ENCODE data around the gene SAP30BP. TPM values are rescaled to one million over a fixed set of nuclear protein-coding genes. Genes with fewer than 3 reads are reported as not detected.

The SAP30BP gene
- total RNA-seq, 2 donors from 2014 or later, result 96.5 to 113 TPM

DNA sequence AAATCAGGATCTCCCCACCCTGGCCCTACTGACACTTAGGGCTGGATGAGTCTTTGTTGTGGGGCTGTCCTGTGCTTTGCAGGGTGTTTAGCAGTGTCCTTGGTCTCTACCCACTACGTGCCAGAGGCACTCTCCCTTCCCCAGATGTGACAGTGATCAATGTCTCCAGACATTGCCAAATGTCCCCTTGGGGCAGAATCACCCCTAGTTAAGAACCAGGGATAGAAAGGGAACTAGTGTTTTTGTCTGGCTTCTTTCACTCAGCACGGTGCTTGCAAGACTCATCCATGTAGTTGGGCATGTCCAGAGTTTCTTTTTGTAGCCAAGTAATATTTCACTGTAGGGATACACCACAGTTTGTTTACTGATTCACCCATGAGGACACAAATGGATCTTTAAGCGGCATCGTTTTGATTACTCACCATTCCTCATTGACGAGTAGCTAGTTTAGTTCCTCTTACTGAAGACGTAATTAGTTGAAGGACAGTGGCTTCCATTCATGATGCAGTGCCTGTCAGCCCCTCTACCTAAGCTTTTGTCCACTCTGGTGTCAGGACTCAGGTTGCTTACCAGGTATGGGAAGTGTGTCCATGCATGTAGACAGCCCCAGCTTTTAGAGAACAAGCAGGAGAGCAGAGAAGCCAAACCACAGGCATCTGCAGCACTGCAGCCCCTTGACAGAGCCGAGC, 28.1 kb downstream of the SAP30BP start:
- Histone ChIP-seq H3K4me1 (ENCODE audit: control insufficient read depth, insufficient read depth, low read length) (peaks cover 8% of the 10 kb centered on the region), H3K36me3 (ENCODE audit: control insufficient read depth, insufficient read depth, low read length) (peaks cover 77% of the 10 kb centered on the region), H3K27me3 (ENCODE audit: control insufficient read depth, insufficient read depth, low read length, poor library complexity, severe bottlenecking) (no peaks in the 10 kb centered on the region), H3K27ac (ENCODE audit: low read depth, low read length) (no peak overlapping the region), H3K4me3 (ENCODE audit: low read length) (no peak overlapping the region), H3K9ac (ENCODE audit: extremely low read depth, low read length, poor library complexity, severe bottlenecking) (no peak overlapping the region), H3K9me3 (ENCODE audit: control insufficient read depth, low read length) (no peaks in the 10 kb centered on the region)
- TF ChIP-seq, protein P1, sequence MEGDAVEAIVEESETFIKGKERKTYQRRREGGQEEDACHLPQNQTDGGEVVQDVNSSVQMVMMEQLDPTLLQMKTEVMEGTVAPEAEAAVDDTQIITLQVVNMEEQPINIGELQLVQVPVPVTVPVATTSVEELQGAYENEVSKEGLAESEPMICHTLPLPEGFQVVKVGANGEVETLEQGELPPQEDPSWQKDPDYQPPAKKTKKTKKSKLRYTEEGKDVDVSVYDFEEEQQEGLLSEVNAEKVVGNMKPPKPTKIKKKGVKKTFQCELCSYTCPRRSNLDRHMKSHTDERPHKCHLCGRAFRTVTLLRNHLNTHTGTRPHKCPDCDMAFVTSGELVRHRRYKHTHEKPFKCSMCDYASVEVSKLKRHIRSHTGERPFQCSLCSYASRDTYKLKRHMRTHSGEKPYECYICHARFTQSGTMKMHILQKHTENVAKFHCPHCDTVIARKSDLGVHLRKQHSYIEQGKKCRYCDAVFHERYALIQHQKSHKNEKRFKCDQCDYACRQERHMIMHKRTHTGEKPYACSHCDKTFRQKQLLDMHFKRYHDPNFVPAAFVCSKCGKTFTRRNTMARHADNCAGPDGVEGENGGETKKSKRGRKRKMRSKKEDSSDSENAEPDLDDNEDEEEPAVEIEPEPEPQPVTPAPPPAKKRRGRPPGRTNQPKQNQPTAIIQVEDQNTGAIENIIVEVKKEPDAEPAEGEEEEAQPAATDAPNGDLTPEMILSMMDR (conservative IDR thresholded peaks at IDR 0.05), result no peak
- Mint-ChIP-seq H3K27ac (no peak overlapping the region), H3K4me3 (no peak overlapping the region), H3K9me3 (no peaks in the 10 kb centered on the region), H3K4me1 (peaks cover 30% of the 10 kb centered on the region), H3K27me3 (ENCODE audit: insufficient read depth) (no peaks in the 10 kb centered on the region), H3K36me3 (ENCODE audit: low read depth) (peaks cover 58% of the 10 kb centered on the region)
- no peak for DNase-seq
- WGBS, 2 experiments (ENCODE audit: insufficient coverage in 1 of 2, insufficient read length in 1 of 2), result 94 to 98% methylated on average over 6 to 7 of the region's 7 CpGs

DNA sequence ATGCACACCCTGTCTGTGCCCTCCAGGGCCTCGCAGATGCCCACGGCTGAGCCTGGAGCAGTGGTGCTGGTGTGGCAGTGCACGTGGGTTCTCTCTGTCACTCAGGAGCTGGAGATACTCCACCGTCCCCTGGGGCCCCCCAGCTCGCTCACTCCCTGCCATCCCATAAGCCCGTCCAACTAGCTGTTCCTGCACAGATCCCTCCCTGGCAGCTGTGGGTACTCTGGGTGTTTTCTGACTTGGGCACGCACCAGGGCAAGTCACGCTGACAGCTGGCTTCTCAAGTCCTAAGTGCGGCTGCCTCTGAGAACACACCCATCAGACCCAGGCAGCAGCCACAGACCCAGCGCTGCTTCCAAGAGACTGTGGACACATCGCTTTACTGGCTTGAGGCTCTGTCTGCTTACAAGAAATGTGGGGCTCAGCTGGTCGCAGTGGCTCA, 28.7 kb downstream of the SAP30BP start:
- H3K27ac Mint-ChIP-seq, result no peak overlapping the region
- Histone ChIP-seq H3K9me3 (ENCODE audit: control insufficient read depth, low read length) (no peaks in the 10 kb centered on the region), H3K4me1 (ENCODE audit: control insufficient read depth, insufficient read depth, low read length) (peaks cover 8% of the 10 kb centered on the region), H3K4me3 (ENCODE audit: low read length) (no peak overlapping the region), H3K27me3 (ENCODE audit: control insufficient read depth, insufficient read depth, low read length, poor library complexity, severe bottlenecking) (no peaks in the 10 kb centered on the region), H3K27ac (ENCODE audit: low read depth, low read length) (no peak overlapping the region), H3K9ac (ENCODE audit: extremely low read depth, low read length, poor library complexity, severe bottlenecking) (no peak overlapping the region), H3K36me3 (ENCODE audit: control insufficient read depth, insufficient read depth, low read length) (peaks cover 78% of the 10 kb centered on the region)
- TF ChIP-seq, protein P1 (conservative IDR thresholded peaks at IDR 0.05), result no peak
- DNase-seq, result no peak
- no peak overlapping the region for H3K4me3 Mint-ChIP-seq
- H3K9me3 Mint-ChIP-seq, result no peaks in the 10 kb centered on the region
- no peaks in the 10 kb centered on the region for H3K27me3 Mint-ChIP-seq (ENCODE audit: insufficient read depth)
- H3K36me3 Mint-ChIP-seq (ENCODE audit: low read depth), result peaks cover 58% of the 10 kb centered on the region
- WGBS, 2 experiments (ENCODE audit: insufficient coverage in 1 of 2, insufficient read length in 1 of 2), result 96 to 98% methylated on average over 11 to 12 of the region's 12 CpGs
- peaks cover 30% of the 10 kb centered on the region for H3K4me1 Mint-ChIP-seq

DNA sequence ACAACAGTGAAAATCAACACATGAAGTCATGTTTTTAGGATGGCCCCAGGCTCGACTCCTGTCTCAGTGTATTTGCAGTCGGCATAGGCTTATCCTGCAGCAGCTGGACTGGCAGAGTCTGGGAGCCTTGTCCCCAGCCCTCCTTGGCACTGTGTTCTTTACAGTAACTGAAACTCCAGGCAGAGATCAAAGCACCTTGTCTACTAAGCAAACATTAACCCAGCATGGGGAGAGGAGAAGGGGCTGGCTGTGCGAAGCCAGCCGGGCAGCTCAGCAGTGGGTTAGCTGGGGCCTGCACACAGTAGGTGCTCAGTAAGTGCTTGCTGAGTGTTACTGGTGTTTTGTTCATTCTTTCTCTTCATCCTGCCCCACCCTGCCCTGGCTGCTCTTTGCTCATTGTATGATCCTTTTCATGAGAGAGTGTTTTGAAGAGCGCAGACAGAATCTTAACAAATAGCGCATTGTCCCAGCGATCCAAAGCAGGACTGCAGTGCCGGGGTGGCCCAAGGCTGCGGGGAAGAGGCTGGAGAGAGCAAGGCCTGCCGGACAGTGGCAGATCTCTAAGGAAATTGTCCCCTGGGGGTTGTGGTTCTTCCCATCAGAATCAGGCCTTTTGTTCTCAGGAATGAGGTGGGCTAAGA, 30.6 kb downstream of the SAP30BP start:
- Histone ChIP-seq H3K4me3 (ENCODE audit: low read length) (no peak overlapping the region), H3K9ac (ENCODE audit: extremely low read depth, low read length, poor library complexity, severe bottlenecking) (no peak overlapping the region), H3K27ac (ENCODE audit: low read depth, low read length) (peak overlapping the region; percentile 56), H3K36me3 (ENCODE audit: control insufficient read depth, insufficient read depth, low read length) (peaks cover 90% of the 10 kb centered on the region), H3K4me1 (ENCODE audit: control insufficient read depth, insufficient read depth, low read length) (peaks cover 8% of the 10 kb centered on the region), H3K27me3 (ENCODE audit: control insufficient read depth, insufficient read depth, low read length, poor library complexity, severe bottlenecking) (no peaks in the 10 kb centered on the region), H3K9me3 (ENCODE audit: control insufficient read depth, low read length) (no peaks in the 10 kb centered on the region)
- H3K4me3 Mint-ChIP-seq, result no peak overlapping the region
- no peaks in the 10 kb centered on the region for H3K27me3 Mint-ChIP-seq (ENCODE audit: insufficient read depth)
- H3K36me3 Mint-ChIP-seq (ENCODE audit: low read depth), result peaks cover 72% of the 10 kb centered on the region
- H3K27ac Mint-ChIP-seq, result peak overlapping the region; percentile 10
- TF ChIP-seq, protein P1 (conservative IDR thresholded peaks at IDR 0.05), result no peak
- H3K9me3 Mint-ChIP-seq, result no peaks in the 10 kb centered on the region
- DNase-seq, result no peak
- 90 to 93% methylated on average over 6 to 10 of the region's 10 CpGs for WGBS, 2 experiments (ENCODE audit: insufficient coverage in 1 of 2, insufficient read length in 1 of 2)
- peaks cover 20% of the 10 kb centered on the region for H3K4me1 Mint-ChIP-seq
